ENCODE measurements around the gene MRPL11.
"Not testable (repeated sequence)": the region's sequence is repeated elsewhere in the genome, so short reads cannot be mapped to it uniquely, and the experiment has no call there.

Gene MRPL11

GRCh38 chr11:66440101-66440939 is 1.7 kb upstream of the MRPL11 start:
- not testable (repeated sequence) for H3K4me3 ChIP-seq, H3K27ac ChIP-seq

DNA sequence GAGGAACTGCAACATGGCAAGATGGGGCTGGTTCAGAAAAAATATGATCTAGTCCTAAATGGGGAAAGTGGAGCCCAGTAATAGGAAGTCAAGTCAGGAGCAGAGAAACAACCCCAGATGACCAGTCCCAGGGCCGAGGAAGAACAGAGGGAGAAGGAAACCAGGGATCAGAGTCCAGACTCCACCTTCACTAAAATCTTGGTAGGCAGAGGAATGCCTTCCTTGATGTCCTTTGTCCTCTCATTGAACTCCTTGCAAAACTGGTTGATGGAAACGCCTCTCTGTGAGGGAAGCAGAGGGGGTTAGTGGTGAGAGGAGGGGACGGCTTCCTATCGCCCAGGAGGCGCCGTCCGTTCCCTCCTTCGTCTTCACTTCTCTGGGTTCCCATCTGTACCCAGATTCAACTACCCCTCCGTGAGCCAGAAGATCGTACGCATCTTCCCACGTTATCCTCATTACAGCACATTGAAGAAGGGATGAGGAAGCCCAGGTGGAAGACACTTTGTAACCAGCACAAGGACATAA is 607 bp downstream of the MRPL11 start:
- Histone ChIP-seq H3K4me3 (peak overlapping the region; percentile 69 to 98 (median 80)), H3K27ac (peak overlapping the region in 19 of 21 experiments; percentile 76 to 96 (median 87))

DNA sequence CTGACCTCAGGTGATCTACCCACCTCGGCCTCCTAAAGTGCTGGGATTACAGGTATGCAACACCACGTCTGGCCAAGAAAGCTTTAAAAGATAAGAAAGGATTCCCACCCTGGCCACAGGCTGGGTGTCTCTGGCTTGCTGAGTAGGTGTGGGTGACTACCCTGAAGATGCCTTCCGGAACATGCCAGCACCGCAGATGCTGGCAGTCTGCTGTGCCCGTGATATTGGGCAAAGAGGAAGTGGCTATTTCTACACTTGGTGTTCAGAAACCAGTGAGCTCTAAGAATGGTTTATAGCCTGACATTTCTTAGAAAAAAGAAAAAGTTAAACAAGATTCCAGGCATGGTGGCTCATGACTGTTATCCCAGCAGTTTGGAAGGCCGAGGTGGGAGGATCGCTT is 6.1 kb downstream of the MRPL11 start:
- H3K27ac ChIP-seq, result no peak overlapping the region
- H3K4me3 ChIP-seq, result no peak overlapping the region

GRCh38 chr11:66431871-66432329 is 6.7 kb downstream of the MRPL11 start:
- not testable (repeated sequence) for H3K4me3 ChIP-seq, H3K27ac ChIP-seq

- H3K4me3 ChIP-seq, H3K27ac ChIP-seq: not testable (repeated sequence)
Measured at GRCh38 chr11:66431287-66431686, 7.4 kb downstream of the MRPL11 start.

- Histone ChIP-seq H3K4me3 (no peak overlapping the region), H3K27ac (no peak overlapping the region)
Measured at GRCh38 chr11:66429983-66430602, 8.6 kb downstream of the MRPL11 start.

DNA sequence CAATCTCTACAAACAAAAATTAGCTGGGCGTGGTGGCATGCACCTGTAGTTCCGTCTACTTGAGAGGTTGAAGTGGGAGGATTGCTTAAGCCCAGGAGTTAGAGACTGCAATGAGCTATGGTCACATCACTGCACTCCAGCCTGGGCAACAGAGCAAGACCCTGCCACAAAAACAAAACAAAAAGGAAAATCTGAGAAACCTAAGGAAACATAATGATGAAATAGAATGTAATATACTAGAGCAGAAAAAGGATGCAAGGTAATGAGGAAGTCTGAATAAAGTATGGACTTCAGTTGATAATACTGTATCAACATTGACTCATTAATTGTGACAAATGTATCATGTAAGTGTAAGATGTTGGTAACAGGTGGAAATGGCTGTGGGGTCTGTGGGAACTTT is 9.7 kb downstream of the MRPL11 start:
- Histone ChIP-seq H3K27ac (no peak overlapping the region), H3K4me3 (no peak overlapping the region)

DNA sequence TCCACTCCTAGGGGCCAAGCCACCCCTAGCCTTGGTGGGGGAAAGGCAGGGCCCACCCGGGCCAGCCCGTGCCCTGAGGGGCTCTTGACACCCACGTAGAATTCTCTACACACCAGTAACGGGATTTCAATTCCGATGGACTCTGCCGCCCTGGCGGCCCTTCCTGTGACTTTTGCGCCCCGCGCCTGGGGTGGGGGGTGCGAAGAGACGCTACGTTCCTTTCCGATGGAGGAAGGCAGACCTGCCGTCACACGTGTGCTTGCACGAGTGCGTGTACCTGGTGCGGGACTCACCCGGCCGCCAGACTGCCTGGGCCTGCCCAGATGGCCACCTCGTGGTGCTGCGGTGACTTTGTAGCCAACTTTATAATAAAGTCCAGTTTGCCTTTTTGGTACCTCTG is 12.3 kb downstream of the MRPL11 start:
- no peak overlapping the region for H3K4me3 ChIP-seq
- H3K27ac ChIP-seq, result no peak overlapping the region

GRCh38 chr11:66421492-66422205 is 17.0 kb downstream of the MRPL11 start:
- H3K4me3 ChIP-seq, result no peak overlapping the region
- no peak overlapping the region for H3K27ac ChIP-seq

DNA sequence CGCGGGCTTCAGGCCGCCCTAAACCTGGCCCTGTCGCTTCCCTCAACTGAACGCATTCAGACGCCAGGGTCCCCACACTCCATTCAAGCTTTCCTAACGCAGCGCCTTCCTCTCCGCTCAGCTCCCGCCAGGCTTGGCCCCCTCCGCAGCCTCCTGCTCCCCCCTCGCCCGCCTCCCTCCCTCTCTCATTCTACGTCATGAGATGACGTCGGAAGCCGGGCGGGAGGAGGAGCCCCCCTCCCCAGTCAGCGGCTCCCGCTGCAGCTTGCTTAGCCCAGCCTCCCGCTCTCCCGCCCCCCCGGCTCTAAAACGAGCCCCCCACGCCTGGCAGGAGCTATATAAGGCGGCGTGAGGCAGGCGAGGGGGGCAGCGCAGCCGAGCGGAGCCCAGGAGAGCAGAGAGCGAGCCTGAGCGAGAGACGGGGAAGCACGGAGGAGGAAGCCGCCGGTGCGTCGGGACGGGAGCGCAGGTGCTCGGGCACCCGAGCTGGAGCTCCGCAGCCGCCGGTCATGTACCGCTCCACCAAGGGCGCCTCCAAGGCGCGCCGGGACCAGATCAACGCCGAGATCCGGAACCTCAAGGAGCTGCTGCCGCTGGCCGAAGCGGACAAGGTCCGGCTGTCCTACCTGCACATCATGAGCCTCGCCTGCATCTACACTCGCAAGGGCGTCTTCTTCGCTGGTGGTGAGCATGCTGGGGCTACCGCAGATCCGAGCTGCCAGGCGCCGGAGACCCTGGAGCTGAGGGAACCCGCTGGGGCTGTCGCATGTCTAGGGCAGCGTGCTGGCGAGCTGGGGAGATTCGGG is 17.8 kb downstream of the MRPL11 start, which contains the start of gene NPAS4:
NPAS4 (plus strand) TSS at position 365 of the 806 bp plus-strand sequence; CDS start at position 510, 145 bp downstream.
- H3K27ac ChIP-seq, result no peak within 1 kb of the TSS
- no peak within 1 kb of the TSS for H3K4me3 ChIP-seq

- no peak overlapping the region for H3K27ac ChIP-seq
- H3K4me3 ChIP-seq, result no peak overlapping the region
Measured at GRCh38 chr11:66419825-66420224, 18.8 kb downstream of the MRPL11 start.

GRCh38 chr11:66418986-66419308 is 19.7 kb downstream of the MRPL11 start:
- no peak overlapping the region for H3K4me3 ChIP-seq
- H3K27ac ChIP-seq, result no peak overlapping the region

GRCh38 chr11:66418168-66418985 is 20.3 kb downstream of the MRPL11 start:
- Histone ChIP-seq H3K27ac (no peak overlapping the region), H3K4me3 (no peak overlapping the region)

DNA sequence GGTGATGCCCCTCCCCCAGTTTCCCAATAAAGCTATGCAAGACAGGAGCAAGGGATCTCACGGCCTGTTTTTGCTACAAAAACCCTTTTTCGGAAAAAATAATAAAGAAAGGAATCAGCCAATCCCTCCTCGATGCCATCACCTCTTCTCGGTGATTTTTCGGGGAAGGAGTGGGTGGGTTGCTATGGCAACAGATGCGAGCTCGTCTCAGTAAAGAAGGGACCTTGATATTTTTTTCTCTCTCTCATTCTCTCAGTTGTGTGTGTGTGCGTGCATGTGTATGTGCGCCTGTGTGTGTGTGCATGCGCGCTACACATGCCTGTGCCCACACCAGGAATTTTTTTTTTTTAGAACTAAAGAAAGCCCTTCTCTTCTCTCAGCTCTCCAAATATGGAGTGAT is 21.6 kb downstream of the MRPL11 start:
- H3K4me3 ChIP-seq, result no peak overlapping the region
- H3K27ac ChIP-seq, result no peak overlapping the region

GRCh38 chr11:66415423-66415822 is 23.2 kb downstream of the MRPL11 start:
- H3K27ac ChIP-seq, result no peak overlapping the region
- no peak overlapping the region for H3K4me3 ChIP-seq

- no peak overlapping the region for H3K27ac ChIP-seq
- H3K4me3 ChIP-seq, result no peak overlapping the region
Measured at GRCh38 chr11:66414120-66414934, 24.3 kb downstream of the MRPL11 start.

DNA sequence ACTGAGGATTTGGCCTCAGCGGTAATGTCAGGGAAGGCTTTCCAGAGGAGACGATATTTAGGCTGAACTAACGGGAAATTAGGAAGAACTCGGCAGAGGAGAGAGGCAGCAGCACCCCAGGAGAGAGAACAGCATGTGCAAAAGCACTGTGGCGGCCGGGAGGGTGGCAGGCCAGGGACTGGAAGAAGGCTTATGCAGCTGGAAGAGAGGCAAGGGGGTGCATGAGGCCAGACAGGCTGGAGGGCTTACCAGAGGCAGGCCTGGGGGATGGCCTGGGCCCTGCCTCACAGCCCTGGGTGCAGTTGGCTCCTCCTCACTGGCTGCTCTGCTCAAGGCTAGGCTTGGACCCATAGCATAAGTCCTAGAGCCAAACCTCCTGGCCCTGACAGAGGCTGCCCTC is 25.5 kb downstream of the MRPL11 start:
- no peak overlapping the region for H3K4me3 ChIP-seq
- H3K27ac ChIP-seq, result no peak overlapping the region

- H3K4me3 ChIP-seq, result no peak overlapping the region
- no peak overlapping the region for H3K27ac ChIP-seq
Measured at GRCh38 chr11:66412110-66412509, 26.5 kb downstream of the MRPL11 start.

All from skin epidermis (tissue), 12 donors.